ENCODE data around the gene LPIN3.

Gene LPIN3

DNA sequence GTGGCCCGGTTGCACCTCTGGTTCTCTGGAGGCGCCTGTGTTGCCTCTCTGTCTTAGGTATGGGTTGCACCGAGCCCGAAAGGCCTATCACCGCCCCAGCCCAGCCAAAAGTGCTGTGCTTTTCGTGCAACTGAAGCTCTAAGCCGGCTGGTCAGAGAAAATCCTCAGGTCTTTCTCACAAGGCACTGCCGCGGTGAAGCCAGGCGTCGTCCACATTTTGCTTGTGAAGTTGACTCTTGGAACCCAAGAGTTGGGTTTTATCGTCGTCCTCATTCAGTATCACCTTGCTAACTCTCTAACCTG, 26.7 kb downstream of the LPIN3 start:
- DNase-seq, result no peak

DNA sequence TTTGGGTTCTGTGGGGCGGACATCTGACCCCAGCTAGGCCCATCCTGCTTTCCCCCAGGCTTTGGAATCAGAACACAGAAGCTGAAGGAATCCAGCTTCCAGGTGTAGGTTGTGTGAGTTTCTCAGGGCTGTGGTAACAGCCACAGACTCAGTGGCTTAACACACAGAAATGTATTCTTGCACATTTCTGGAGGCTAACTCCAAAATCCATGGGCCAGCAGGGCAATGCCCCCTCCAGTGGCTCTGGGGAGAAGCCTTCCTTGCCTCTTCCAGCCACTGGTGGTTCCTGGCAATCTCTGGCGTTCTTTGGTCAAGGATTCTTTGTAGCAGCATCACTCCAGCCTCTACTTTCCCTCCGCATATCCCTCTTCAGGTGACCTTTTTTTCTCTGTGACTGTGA, 27.3 kb downstream of the LPIN3 start:
- DNase-seq, result no peak

DNA sequence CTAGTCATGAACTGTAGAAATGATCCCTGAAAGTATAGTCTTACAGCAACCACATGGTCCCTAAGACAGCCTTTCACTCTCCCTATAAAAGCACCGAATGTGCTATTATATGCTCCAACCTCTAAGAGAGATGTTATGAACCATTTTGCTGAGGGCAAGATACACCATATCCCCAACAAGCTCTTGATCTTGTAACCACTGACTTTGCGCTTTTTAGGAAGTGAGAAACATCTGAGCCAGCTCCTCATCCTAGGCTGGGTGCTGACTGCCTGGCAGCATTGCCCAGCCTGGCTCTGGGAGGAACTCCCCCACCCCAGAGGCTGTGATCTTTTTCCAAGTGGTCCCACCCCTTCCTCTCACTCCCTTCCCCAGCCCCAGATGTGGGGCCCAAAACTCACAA, 29.1 kb downstream of the LPIN3 start:
- no peak for DNase-seq

DNA sequence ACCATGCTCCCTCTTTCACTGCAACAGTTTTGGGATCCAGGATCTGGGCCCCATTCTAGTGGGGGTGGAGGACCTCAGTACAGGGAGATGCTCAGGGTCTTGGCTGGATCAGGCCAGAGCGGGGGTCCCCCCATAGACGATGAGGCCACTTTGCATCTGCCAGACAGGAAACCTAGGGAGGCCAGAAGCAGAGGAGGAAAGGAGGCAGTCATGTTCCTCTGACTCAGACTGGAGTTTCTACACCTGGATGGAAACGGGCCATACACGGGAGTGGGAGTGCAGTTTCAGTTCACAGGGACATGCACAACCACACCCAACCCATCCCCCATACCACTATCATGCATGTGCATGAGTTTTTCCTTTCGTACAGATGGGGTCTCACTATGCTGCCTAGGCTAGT, 29.6 kb downstream of the LPIN3 start:
- DNase-seq, result no peak

DNA sequence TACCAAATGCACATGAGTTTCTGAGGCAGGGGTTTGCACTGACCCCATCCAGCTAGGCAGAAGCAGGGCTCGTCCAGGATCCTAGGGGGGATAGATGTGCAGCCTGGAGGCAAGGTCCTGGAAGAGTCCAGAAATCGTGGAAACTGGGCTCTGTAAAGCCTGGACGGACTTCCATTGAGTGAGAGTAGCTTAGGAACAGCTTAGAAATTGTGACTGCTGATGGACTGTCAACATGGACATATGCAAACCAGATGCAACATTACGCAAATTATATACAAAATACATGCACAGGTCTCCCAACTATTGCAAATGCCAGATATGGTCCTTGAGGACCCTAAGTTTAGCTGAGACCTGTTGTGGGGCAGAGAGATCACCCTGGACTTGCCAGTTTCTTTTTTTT, 30.8 kb downstream of the LPIN3 start:
- no peak for DNase-seq

DNA sequence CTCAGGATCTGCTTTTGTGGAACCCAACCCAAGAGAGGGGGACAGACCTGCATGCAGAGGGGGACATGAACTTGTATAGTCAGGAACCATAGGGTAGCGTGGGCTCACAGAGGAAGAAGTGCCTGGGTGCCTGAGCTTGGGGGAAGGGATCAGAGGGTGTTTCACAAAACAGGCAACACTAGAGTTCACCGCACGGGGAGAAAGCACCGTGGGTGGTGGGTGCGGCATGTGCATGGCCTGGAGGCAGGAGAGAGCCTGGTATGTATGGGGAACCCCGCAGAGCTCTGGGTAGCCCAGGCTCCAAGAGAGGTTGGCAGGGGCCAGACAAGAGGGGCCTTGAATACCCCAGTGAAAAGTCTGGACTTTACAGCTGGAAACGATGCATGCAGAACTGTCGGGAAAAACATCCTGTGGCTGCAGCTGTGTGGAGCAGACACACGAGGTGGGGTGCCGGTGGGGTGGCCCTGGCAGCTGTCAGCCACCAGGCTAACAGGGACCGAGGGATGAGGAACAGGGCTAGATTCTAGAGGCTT, 32.7 kb downstream of the LPIN3 start:
- no peak for DNase-seq

DNA sequence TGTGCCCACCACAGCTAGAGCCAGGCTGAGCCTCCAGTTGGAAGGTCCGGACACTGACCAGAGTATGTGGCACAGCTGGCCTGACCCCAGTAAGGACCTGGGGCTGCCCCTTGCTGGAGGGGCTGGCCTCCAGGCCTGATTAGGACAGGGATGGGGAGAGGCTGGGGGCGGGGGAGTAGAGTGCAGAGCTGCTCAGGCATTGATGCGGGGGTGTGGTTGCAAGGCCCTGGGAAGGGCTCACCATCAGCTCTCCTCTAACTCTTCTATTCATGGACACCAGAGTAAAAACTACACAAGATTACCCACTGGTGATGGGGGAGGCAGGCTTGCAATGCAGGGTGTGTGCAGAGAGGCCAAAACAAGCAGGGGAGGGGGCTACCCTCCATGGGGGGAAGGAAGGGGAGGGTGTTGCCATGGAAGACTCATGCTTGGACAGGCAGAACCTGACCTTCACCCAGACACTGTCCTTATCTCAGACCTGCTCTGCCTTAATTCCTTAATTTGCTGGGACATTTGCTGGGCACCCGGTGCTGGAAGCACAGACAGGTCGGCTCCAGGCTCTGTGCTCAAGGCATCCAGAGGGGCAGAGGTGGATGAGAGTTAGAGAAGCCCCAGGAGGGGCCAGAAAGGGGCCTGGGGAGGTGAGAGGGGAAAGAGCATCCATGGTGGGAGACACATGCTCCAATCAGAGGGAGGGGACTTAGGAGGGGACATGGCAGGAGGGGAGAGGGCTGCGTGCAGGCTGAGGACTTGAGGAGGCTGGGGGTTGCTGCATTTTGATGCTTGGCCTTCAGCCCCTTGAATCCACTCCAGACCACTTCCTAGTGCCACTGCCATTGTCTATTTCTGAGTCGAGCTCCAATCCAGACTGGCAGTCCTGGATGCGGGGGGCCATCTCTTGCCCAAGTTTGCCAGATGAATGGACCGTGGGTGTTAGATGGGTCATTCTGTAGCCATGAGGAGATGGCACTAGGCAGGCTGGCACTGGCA, 33.6 kb downstream of the LPIN3 start:
- no peak for DNase-seq

DNA sequence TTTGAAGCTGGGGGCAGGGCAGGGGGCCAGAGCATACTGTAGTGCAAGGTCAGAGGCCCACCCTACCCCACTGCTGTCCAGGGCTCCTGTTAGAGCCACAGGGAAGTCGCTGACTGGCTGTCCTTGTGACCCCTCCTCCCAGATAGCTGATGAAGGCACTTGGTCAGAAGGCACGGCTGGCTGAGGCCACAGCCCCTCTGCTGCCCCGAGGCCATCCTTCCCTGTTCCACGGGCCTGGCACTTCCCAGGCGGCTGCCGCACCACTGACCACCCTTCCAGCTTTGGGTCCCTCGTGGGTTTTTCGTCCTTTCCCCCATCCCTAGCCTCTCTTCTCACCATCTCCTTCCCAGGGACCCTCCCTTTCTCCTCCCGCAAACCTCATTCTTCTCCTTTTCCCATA, 35.2 kb downstream of the LPIN3 start:
- DNase-seq, result no peak

DNA sequence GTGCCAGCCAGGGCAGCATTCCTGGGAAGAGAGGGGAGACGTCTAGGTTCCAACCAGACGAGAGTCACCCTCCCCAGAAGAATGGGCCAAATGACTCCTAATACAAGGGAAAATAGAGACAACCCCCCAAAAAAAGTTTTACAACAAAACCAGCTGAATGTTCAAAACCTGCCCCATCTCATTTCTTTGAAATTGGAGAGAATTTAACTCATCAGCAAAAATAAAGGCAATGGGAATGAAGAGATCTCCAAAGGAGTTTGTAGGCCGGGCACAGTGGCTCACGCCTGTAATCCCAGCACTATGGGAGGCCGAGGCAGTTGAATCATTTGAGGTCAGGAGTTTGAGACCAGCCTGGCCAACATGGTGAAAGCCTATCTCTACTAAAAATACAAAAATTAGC, 35.7 kb downstream of the LPIN3 start:
- DNase-seq, result no peak

DNA sequence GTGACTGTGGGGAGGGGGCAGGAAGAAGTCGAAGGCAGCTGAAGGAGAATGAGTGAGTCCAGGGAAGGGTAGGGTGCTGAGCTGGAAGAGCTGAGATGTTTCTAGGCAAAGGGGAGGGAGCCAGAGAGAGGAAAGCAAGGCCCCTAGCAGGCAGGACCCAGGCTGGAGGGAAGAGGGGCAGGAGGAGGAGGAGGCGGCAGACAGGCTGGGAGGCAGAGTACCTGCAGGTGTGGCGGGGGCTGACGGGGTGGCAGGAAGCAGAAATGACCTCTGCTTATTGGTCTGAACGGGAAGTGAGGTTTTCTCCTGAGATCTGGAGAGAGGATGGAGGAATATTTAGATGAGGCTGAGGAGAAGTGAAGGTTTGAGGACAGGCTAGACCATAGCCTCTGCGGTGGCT, 36.7 kb downstream of the LPIN3 start:
- no peak for DNase-seq

DNA sequence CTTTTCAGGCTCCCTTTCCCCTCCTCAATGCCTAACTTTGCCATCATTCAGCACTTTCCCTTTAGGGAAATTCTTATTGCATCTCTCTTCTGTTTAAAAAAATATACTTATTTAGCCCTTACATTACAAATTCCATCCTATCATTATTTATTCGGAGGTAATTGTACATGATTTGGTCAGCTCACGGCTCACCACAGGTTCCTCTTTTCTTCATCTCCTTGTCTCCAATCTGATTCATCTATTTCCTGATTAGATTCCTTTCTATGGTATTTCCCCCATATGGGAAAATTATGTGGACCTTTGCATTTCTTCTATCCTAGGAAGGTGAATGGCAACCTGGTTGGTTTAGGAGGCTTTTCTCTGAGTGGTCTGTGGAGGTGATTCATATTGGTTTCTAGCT, 38.9 kb downstream of the LPIN3 start:
- DNase-seq, result no peak

DNA sequence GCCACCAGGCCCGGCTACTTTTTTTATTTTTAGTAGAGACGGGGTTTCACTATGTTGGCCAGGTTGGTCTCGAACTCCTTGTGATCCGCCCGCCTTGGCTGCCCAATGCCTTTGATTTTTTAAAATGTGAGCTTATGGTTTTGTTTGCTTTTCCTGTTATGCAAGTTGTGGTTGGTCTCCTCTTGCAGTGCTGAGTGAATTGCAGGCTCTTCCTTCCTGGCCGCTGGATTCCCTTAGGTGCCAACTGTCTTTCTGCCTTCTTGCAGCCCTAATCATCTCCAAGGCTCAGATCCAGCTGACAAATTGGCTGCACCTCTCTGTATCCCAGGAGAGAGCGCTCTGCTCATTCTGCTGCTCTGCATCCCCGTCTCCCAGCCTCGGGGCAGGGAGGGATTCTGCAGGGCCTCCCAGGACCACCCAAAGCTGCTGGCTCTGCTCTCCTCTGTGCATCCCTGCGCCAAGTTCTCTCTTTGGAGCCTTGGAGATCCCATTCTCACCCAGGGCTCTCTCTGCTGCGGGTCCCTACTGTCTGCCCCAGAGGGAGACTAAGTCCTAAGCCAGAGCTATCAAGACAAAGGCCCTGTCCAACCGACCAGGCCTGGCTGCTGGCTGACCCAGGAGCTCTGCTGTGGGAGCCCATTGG, 40.1 kb downstream of the LPIN3 start:
- no peak for DNase-seq

DNA sequence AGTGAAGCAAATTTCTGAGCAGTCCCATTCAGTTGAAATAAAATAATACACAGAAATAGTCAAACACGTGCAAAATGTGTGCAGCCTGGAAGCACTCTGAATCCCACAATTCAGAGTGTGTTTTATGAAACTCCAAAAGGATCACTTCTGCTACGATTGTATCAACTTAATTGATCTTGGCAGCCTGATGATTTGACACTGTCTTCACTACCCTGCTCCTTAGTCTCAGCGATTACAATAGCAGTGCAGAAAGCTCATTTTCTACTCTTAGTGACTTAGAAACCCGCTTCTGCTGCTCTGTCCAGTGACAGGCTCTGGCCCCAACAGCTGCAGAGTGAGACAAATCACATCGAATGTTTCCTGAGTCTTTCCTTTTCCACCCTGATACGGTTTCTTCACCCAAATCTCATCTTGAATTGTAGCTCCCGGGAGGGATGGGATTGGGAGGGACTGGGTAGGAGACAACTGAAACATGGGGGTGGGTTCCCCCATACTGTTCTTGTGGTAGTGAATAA, 42.2 kb downstream of the LPIN3 start:
- DNase-seq, result no peak

DNA sequence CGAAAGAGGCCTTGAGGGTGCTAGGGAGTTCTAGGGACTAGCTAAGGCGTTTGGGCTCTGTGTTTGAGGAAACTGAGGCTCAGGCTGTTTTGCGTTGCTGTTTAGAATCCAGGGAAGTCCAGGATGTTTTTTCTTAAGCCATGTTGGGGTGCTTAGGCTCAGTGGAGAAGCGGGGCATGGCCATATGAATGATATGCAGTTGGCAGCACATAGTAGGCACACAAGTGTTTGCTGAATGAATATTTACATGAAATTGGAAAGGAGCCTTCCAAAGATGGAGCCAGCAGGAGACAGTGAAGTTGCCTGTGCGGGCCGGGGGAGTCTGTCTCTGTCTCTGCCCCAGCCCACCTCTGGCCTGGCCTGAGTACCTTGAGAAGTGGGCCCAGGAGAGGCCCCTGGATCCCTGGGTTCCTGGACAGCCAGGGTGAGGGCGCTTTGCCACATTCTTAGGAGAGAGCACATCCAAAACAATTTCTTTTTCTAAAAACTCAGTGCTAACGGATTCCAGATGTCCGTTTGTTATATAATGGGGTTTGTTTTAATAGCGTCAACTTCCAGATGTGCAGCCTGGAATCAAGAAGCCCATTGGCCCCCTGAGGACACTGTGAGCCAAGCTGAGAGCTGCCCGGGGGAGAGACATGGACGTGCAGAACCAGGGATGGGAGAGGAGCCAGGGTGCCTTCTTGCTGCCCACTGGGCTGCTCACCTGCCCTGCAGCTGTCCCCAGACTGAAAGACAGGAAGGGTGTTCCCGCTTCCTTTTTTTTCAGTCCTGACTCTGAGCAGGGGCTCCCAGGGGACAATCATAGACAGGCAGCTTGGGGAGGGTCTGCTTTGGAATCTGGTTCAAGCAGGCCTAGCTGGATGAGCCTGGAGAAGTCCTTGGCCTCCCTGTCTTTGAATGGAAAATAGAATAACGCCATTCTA, 46.1 kb downstream of the LPIN3 start:
- no peak for DNase-seq

DNA sequence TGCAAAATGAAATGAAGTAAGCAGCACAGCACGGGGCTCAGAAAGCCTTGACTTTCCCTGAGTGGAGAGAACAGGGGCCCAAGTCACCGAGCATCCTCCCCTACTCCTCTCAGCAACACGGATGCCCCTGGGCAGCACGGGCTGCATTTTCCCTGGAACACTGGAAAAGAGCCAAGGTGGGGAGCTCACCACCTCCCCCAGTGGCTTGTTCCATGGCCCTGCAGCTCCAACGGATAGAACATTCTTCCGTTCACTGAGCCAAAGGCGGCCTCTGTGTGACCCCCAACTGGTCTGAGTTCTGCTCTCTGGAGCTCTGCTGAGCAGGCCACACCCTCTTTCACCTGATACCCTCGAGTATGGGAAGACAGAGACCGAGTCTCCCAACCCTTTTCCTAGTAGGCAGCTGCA, 46.8 kb downstream of the LPIN3 start:
- no peak for DNase-seq

DNA sequence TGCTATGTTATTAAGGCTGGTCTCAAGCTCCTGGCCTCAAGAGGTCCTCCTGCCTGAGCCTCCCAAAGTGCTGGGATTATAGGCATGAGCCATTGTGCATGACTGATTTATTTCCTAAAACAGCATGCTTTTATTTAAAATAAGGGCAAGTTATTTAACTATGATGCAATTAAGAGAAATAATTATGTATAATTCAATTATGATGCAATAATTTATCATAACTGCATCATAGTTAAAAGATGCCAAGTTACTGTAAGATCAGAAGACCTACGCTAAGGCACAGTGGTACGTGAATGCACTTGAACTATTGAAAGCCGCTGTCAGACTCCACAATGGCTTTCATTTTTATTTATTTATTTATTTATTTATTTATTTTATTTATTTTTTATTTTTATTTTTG, 50.3 kb downstream of the LPIN3 start:
- no peak for DNase-seq

DNA sequence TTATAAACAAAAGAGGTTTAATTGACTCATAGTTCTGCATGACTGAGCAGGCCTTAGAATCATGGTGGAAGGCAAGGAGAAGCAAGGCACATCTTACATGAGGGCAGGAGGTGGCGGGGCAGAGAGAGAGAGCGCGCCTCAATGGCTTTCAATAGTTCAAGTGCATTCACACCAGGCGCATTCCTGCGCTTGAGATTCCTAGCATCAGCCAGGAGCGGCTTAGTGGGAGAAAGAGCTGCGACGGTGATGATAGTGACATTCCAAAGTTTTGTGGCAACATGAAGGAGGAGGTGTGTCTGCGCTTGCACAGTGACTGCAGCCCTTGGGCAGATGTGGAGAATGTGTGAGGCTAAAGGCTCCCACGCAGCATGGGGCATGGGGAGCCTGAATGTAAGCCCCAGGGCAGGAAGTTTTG, 51.0 kb downstream of the LPIN3 start:
- no peak for DNase-seq

DNA sequence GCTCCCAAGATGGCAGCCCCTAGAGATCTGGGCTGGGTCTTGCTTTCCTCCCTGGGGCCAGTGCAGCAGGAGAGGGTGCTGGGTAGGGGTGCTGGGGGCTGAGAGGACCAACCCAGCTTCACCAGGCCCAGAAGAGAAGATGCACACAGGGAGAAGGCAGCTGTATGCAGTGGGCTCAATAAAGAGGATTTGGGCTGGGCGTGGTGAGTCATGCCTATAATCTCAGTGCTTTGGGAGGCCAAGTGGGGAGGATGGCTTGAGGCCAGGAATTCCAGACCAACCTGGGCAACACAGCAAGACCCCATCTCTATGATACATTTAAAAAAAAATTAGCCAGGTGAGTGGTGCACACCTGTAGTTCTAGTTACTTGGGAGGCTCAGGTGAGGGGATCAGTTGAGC, 51.7 kb downstream of the LPIN3 start:
- DNase-seq, result no peak

DNA sequence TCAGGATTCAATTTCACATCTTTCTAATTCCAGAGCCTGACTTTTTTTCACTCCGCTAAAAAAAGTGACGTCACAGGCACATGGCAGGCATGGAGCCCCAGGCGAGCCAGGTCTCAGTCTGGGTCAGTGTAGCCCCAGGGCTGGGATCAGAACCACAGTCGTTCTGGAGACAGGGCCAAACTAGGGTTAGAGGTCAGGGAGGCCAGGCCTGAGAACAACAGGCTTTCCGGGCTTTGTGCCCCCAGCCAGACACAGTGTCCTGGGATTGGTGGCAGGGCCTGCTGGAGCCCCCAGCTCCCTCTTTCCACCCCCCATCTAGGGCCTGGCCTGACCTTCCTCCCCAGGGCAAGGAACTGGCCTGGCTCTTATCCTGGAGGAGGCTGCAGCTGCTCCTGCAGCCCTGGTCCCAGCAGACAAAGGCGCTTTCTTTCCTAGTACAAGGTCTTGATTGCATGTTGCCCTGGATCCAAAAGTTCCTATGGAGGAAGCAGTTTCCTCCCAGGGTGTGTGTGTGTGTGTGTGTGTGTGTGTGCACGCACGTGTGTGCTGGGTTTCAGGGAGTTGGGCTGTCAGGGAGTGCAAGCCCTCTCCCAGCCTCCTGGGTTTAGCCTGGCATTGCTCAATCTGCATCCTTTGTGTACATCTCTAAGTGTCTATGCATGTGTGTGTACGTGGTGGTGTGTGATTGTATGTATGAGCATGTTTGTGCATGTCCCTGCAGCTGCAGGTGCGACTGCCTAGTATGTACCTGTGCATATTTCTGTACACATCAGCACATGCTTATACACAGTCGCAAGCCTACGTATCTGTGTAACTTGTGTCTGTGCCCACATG, 52.5 kb downstream of the LPIN3 start:
- no peak for DNase-seq

DNA sequence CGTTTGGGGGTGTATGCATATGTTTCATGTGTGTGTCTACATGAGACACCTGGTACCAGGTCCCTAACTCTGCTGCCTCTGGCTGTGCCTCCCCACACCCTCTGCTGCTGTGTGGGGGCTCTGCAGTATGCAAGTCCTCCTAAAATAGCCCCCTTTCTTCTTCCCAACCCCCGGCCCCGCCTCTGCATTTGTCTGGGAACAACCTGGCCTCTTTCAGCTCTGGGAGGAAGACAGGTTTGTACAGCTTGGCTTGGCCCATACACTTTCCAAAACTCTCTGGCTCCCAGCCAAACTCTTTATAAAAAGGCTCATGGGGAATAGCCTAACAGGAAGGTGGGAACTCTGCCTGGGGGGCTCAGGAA, 53.1 kb downstream of the LPIN3 start:
- DNase-seq, result no peak

DNA sequence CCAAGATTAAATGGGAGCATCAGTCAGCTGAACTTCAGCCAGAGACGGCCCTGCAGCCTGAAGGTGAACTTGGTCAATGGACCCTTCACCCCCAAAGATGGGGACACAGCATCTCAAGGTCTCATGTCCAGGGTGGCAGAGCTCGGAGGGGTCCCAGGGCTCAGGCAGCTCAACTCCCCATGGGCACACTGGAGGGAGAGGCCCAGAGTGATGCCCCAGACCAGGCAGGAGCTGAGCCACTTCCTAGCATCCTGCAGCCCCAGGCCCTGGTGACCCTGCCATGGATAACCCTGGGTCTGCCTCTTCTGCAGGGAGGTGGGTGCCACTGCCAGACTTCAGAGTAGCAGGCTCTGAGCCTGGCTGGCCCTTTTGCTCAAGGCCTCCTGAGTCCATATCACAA, 53.5 kb downstream of the LPIN3 start:
- no peak for DNase-seq
